ENCODE results near the gene SPATA32. TPM values are rescaled to one million over a fixed set of nuclear protein-coding genes. Genes with fewer than 3 reads are reported as not detected.

SPATA32 gene
- polyA plus RNA-seq, 3 donors: 0.20 to 0.42 (median 0.22) TPM

GRCh38 chr17:45234641-45235415 lies 27.1 kb downstream of the SPATA32 start:
- no peak for DNase-seq (ENCODE audit: extremely low read depth in 1 of 11, low read depth in 9 of 11, low spot score in 4 of 11)

GRCh38 chr17:45233423-45233924 lies 28.4 kb downstream of the SPATA32 start:
- DNase-seq (ENCODE audit: extremely low read depth in 1 of 11, low read depth in 9 of 11, low spot score in 4 of 11): no peak

- DNase-seq (ENCODE audit: extremely low read depth in 1 of 11, low read depth in 9 of 11, low spot score in 4 of 11): no peak
Observed at GRCh38 chr17:45232514-45233422, 29.1 kb downstream of the SPATA32 start.

- no peak for DNase-seq (ENCODE audit: extremely low read depth in 1 of 11, low read depth in 9 of 11, low spot score in 4 of 11)
Observed at GRCh38 chr17:45231481-45232116, 30.3 kb downstream of the SPATA32 start.

GRCh38 chr17:45230787-45231480 lies 31.0 kb downstream of the SPATA32 start:
- no peak for DNase-seq (ENCODE audit: extremely low read depth in 1 of 11, low read depth in 9 of 11, low spot score in 4 of 11)

GRCh38 chr17:45230410-45230786 lies 31.5 kb downstream of the SPATA32 start:
- no peak for DNase-seq (ENCODE audit: extremely low read depth in 1 of 11, low read depth in 9 of 11, low spot score in 4 of 11)

GRCh38 chr17:45229681-45230409 lies 32.0 kb downstream of the SPATA32 start:
- no peak for DNase-seq (ENCODE audit: extremely low read depth in 1 of 11, low read depth in 9 of 11, low spot score in 4 of 11)

- DNase-seq (ENCODE audit: extremely low read depth in 1 of 11, low read depth in 9 of 11, low spot score in 4 of 11): no peak
Observed at GRCh38 chr17:45228763-45229539, 32.9 kb downstream of the SPATA32 start.

GRCh38 chr17:45227926-45228762 lies 33.8 kb downstream of the SPATA32 start:
- DNase-seq (ENCODE audit: extremely low read depth in 1 of 11, low read depth in 9 of 11, low spot score in 4 of 11): no peak

GRCh38 chr17:45227101-45227925 lies 34.6 kb downstream of the SPATA32 start:
- DNase-seq (ENCODE audit: extremely low read depth in 1 of 11, low read depth in 9 of 11, low spot score in 4 of 11): no peak

- no peak for DNase-seq (ENCODE audit: extremely low read depth in 1 of 11, low read depth in 9 of 11, low spot score in 4 of 11)
Observed at GRCh38 chr17:45226576-45226975, 35.3 kb downstream of the SPATA32 start.

GRCh38 chr17:45225964-45226530 lies 35.8 kb downstream of the SPATA32 start:
- DNase-seq (ENCODE audit: extremely low read depth in 1 of 11, low read depth in 9 of 11, low spot score in 4 of 11): no peak

- DNase-seq (ENCODE audit: extremely low read depth in 1 of 11, low read depth in 9 of 11, low spot score in 4 of 11): no peak
Observed at GRCh38 chr17:45225051-45225700, 36.7 kb downstream of the SPATA32 start.

GRCh38 chr17:45224671-45225050 lies 37.2 kb downstream of the SPATA32 start:
- no peak for DNase-seq (ENCODE audit: extremely low read depth in 1 of 11, low read depth in 9 of 11, low spot score in 4 of 11)
